PC-3 (cell line): ENCODE measurements around the gene CCDC60.

Experiments
- EZH2 ChIP-seq: fragments of 300-600 bp; sonication (generic); IDR thresholded peaks from one replicate; pipeline ENCODE4 v1.6.1; 2017; ENCODE audit warnings: antibody characterized with exemption, mild to moderate bottlenecking, low read length; ENCODE audit not compliant: unreplicated experiment
- TF ChIP-seq, protein P1 (sequence below): fragments of 300-600 bp; sonication (generic); conservative IDR thresholded peaks from 2 replicates; pipeline ENCODE4 v1.5.1; 2017; ENCODE audit warnings: antibody characterized with exemption, low read depth, mild to moderate bottlenecking, low read length

DNA sequence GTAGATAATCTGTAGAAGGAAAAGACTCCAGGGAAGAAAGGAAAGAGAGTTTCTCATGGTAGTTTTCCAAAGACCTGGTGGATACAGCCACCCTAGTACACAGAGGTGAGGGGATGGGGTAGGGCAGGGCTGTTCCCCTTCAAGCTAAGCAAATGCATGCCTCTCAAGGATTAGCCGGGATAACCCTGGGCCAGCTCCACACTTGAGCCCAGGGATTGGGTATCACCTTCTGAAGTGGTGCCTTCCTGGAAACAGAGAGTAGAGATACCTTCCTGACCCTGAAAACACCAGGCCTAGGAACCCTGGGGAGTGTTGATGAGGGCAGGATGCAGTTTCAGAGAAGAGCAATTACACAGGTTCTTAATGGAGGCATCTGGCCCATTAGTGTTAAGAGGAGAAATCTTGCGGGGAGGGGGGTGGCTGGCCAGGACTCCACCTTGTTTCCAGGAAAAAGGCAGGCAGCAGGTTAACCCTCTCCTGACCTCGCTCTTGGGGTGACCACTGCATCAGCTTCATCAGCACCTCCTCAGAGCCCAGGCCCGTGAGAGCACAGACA, 152.1 kb downstream of the CCDC60 start:
- TF ChIP-seq EZH2 = no peak
- TF ChIP-seq, protein P1, sequence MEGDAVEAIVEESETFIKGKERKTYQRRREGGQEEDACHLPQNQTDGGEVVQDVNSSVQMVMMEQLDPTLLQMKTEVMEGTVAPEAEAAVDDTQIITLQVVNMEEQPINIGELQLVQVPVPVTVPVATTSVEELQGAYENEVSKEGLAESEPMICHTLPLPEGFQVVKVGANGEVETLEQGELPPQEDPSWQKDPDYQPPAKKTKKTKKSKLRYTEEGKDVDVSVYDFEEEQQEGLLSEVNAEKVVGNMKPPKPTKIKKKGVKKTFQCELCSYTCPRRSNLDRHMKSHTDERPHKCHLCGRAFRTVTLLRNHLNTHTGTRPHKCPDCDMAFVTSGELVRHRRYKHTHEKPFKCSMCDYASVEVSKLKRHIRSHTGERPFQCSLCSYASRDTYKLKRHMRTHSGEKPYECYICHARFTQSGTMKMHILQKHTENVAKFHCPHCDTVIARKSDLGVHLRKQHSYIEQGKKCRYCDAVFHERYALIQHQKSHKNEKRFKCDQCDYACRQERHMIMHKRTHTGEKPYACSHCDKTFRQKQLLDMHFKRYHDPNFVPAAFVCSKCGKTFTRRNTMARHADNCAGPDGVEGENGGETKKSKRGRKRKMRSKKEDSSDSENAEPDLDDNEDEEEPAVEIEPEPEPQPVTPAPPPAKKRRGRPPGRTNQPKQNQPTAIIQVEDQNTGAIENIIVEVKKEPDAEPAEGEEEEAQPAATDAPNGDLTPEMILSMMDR = no peak
